ENCODE measurements around the gene SERPINE1.

DNA sequence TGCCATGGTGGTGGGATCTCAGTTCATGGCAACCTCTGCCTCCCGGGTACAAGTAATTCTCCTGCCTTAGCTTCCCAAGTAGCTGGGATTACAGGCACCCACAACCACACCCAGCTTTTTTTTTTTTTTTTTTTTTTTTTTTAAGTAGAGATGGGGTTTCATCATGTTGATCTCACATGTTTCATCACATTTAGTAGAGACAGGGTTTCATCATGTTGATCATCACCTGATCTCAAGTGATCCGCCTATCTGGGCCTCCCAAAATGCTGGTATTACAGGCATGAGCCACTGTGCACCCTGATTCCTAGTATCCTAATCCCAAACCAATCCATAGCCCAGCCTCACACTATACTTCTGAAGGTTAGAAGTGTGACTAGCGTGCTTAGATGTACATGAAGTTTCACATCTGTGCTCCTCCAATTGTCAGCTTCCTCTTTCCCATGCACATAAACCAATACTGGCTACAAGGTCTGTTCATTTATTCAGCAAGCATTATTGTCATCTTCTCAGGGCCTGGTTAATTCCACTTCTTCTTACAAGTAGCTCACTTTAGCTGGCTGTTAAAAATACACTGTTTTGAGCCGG is 60.0 kb downstream of the SERPINE1 start:
- TF ChIP-seq POLR2A (IDR thresholded peaks at IDR 0.05; ENCODE audit: low read length) (no peak), GATA1 (IDR thresholded peaks at IDR 0.05; ENCODE audit: low read depth, low read length) (no peak)
